Smooth muscle cell (in vitro differentiated cells): ENCODE measurements around the gene COL2A1. TPM values are rescaled to one million over a fixed set of nuclear protein-coding genes. Genes with fewer than 3 reads are reported as not detected.

Source experiments
- DNase-seq: peaks from one replicate; lab custom pipeline; 2025; ENCODE audit not compliant: unreplicated experiment; lab: John Stamatoyannopoulos, UW
- H2AFZ ChIP-seq: fragments of 200-600 bp; sonication (generic); 2 replicates; pipeline ENCODE4 v1.6.0; 2016; ENCODE audit warnings: antibody characterized with exemption, low read depth, mild to moderate bottlenecking
- H3F3A ChIP-seq: fragments of 200-600 bp; sonication (generic); 2 replicates; pipeline ENCODE4 v1.6.0; 2017; ENCODE audit warnings: antibody characterized with exemption, low read depth
- H3K27ac ChIP-seq: fragments of 200-600 bp; sonication (generic); 2 replicates; pipeline ENCODE4 v1.5.1; 2016; ENCODE audit warnings: low read depth, mild to moderate bottlenecking
- H3K27me3 ChIP-seq: fragments of 200-600 bp; sonication (generic); 2 replicates; pipeline ENCODE4 v1.6.1; 2016; ENCODE audit warnings: low read depth, mild to moderate bottlenecking
- H3K36me3 ChIP-seq: fragments of 200-600 bp; sonication (generic); 2 replicates; pipeline ENCODE4 v1.5.1; 2016; ENCODE audit warnings: low read depth
- H3K4me1 ChIP-seq: fragments of 200-600 bp; sonication (generic); 2 replicates; pipeline ENCODE4 v1.5.1; 2016; ENCODE audit warnings: low read depth
- H3K4me2 ChIP-seq: fragments of 200-600 bp; sonication (generic); 2 replicates; pipeline ENCODE4 v1.6.0; 2016; ENCODE audit warnings: mild to moderate bottlenecking
- H3K4me3 ChIP-seq: fragments of 200-600 bp; sonication (generic); 2 replicates; pipeline ENCODE4 v1.5.1; 2016; ENCODE audit warnings: mild to moderate bottlenecking
- H3K79me2 ChIP-seq: fragments of 200-600 bp; sonication (generic); 2 replicates; pipeline ENCODE4 v1.6.0; 2016; ENCODE audit warnings: low read depth, mild to moderate bottlenecking
- H3K9ac ChIP-seq: fragments of 200-600 bp; sonication (generic); 2 replicates; pipeline ENCODE4 v1.6.0; 2016; ENCODE audit warnings: low read depth
- H3K9me3 ChIP-seq: fragments of 200-600 bp; sonication (generic); replicated peaks from 2 replicates; pipeline ENCODE4 v1.5.1; 2016; ENCODE audit warnings: low read depth
- H4K20me1 ChIP-seq: fragments of 200-600 bp; sonication (generic); 2 replicates; pipeline ENCODE4 v1.6.0; 2016; ENCODE audit warnings: low read depth
- CTCF ChIP-seq: fragments of 200-600 bp; sonication (generic); IDR thresholded peaks from 2 replicates; pipeline ENCODE4 v1.5.1; 2017; ENCODE audit warnings: borderline replicate concordance, mild to moderate bottlenecking, antibody characterized with exemption; ENCODE audit not compliant: insufficient read depth, poor library complexity, severe bottlenecking
- WGBS: methylation state at CpG from one replicate; pipeline ENCODE4 v1.1.7; 2016; ENCODE audit warnings: low lambda C conversion rate; 5-methylcytosine and 5-hydroxymethylcytosine counted together
- polyA plus RNA-seq: library from polyadenylated mRNA; unstranded; fragments of >200 nt; fragmentation: Nextera tagmentation; extraction: Ambion mirVana; gene quantifications from 2 replicates; pipeline ENCODE4 v1.2.1, GENCODE V29; 2016
- total RNA-seq: library from RNA; depleted of rRNA; stranded (reverse); fragments of >200 nt; gene quantifications from 2 replicates; pipeline ENCODE4 v1.2.3, GENCODE V29; 2014

The COL2A1 gene
- total and polyA plus RNA-seq, 2 experiments from 2014 or later, result 1.6 to 8.6 TPM

- Histone ChIP-seq H3K36me3 (no peaks in the 10 kb centered on the region), H2AFZ (no peak overlapping the region), H3K4me2 (no peak overlapping the region), H3F3A (no peaks in the 10 kb centered on the region), H3K27me3 (no peaks in the 10 kb centered on the region), H3K9me3 (no peaks in the 10 kb centered on the region), H3K4me3 (no peak overlapping the region), H3K79me2 (no peaks in the 10 kb centered on the region), H3K4me1 (no peaks in the 10 kb centered on the region), H4K20me1 (no peaks in the 10 kb centered on the region), H3K27ac (no peak overlapping the region), H3K9ac (no peak overlapping the region)
- WGBS, result 79% methylated on average over 1 of the region's 1 CpG
- TF ChIP-seq CTCF, result no peak
- no peak for DNase-seq
These were observed 58.9 kb downstream of the COL2A1 start for GRCh38 chr12:47945341-47945728.

DNA sequence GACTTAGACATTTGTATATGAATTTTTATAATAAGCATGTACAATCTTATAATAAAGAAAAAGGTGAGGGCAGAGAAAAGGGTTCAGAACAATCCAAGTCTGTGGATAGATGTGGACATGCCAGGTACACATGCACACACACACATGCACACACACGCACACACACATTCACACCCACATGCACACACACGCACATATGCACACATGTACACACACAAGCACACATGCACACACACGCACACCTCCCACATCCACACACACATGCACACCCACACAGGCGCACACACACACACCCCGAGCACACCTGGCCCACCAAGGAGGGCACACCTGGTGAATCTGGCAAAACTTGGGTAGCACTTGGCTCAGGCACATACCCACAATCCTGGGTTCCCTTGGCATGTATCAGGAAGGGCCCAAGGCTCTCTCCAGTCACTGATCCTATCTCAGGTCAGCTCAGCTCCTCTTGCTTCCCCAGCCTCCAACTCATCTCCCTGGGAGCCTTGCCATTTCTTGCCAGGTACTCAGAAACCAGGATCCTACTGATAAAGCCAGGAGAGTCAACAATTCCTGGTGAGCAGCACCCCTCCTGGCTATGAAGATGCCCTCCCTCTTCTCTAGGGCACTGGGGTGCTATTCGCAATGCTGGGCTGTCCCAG is 59.5 kb downstream of the COL2A1 start:
- WGBS, result 93% methylated on average over 6 of the region's 6 CpGs
- no peak for DNase-seq
- Histone ChIP-seq H3K4me2 (no peak overlapping the region), H3K9ac (no peak overlapping the region), H3K27ac (no peak overlapping the region), H2AFZ (no peak overlapping the region), H3K27me3 (no peaks in the 10 kb centered on the region), H3K4me1 (no peaks in the 10 kb centered on the region), H3K4me3 (no peak overlapping the region), H3F3A (no peaks in the 10 kb centered on the region), H4K20me1 (no peaks in the 10 kb centered on the region), H3K9me3 (no peaks in the 10 kb centered on the region), H3K79me2 (no peaks in the 10 kb centered on the region), H3K36me3 (no peaks in the 10 kb centered on the region)
- TF ChIP-seq CTCF, result no peak

DNA sequence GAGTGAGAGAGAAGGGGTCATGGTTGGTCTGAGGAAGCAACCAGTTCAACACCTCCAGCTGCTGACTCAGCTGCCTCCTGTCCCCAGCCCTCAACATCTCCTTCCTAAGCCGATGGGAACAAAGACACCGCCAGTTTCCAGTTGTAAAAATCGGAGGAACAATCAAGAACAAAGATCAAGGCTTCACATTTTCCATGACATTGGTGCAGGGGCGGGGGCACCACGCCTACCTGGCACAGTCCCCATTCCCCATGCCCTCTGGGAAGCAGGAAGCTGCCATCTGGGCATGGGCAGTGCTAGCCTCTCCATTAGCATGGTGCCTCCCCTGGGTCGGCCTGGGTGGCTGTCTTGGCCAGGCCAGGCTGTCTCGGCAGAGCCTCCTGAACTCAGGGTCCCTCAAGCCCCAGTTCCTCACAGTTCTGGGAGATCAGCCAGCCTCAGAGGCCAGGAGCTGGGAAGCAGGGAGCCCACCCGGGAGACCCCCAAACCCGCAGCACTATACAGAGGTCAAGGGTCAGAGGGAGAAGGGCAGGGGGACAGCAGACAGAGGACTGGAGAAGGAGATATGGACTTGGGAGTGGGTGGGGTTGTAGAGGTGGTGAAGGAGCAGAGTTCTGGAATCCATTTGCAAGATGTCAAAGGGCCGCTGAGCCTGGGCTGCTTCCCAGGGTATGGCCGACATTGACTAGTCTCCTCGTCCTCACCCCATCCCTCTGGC is 60.5 kb downstream of the COL2A1 start:
- no peak for TF ChIP-seq CTCF
- Histone ChIP-seq H3K9me3 (no peaks in the 10 kb centered on the region), H3K79me2 (no peaks in the 10 kb centered on the region), H3K27me3 (no peaks in the 10 kb centered on the region), H3K4me1 (no peaks in the 10 kb centered on the region), H4K20me1 (no peaks in the 10 kb centered on the region), H3F3A (no peaks in the 10 kb centered on the region), H3K9ac (no peak overlapping the region), H2AFZ (no peak overlapping the region), H3K4me3 (no peak overlapping the region), H3K36me3 (no peaks in the 10 kb centered on the region), H3K4me2 (no peak overlapping the region), H3K27ac (no peak overlapping the region)
- WGBS, result 93% methylated on average over 11 of the region's 12 CpGs
- DNase-seq, result no peak
